ENCODE results near the gene NOVA2. TPM values are rescaled to one million over a fixed set of nuclear protein-coding genes. Genes with fewer than 3 reads are reported as not detected.

The NOVA2 gene
- total and polyA plus RNA-seq, 9 of the 15 experiments (the other 6 are each of a cell fraction or from before 2014, with no cell fraction given), result not detected

DNA sequence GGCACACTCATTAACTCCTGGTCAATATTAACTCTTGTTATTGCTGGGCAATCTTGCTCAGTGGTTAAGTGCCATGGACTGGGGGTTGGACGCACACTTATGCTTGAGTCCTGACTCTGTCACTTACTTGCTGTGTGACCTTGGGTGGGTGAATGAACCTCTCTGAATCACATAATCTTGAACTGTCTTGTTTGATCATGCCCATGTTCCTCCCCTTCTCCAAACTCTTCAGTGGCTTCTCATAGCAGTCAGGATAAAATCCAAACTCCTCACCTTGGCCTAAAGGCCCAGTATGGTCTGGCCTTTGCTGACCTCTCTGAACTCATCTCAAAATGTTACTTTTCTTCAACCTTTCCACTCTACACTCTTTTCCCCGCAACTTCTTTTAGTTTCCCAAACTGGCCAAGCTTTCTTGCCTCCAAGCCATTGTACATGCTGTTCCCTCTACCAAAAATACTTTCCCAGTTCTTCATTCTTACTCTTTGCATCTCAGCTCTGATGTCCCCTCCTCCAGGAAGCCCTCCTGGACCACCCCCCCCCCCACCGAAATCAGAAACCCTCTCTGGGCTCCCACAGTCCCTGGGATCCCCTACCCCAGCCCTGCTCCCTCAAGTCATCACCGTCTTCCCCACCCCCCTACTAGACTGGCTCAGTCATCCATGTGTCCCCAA lies 73.6 kb downstream of the NOVA2 start:
- WGBS (ENCODE audit: insufficient coverage, low coverage, missing lambda C conversion rate), result 93% methylated on average over 4 of the region's 4 CpGs
- ATAC-seq (no peak), DNase-seq (ENCODE audit: extremely low read depth in 1 of 4, low spot score in 3 of 4) (no peak), FAIRE-seq (no peak)
- H3K4me1 ChIP-seq (replicated peaks in 1 of 2; ENCODE audit: control insufficient read depth in 2 of 2, insufficient read depth in 2 of 2, low read length in 2 of 2), result peaks cover 6 to 25% of the 10 kb centered on the region in 2 experiments; a peak in 4 of 5 replicates
- H3K4me3 ChIP-seq, result no peak overlapping the region
- in situ Hi-C loops (cut with MboI), result no loop called here
- H3K9me1 ChIP-seq (ENCODE audit: control insufficient read depth, insufficient read depth, low read length), result no peaks in the 10 kb centered on the region
- H3K9me3 ChIP-seq (replicated peaks; ENCODE audit: control insufficient read depth, insufficient read depth, low read depth, low read length), result no peaks in the 10 kb centered on the region
- BruUV-seq (replicated peaks), result TSS peak; percentile 64
- H3K9ac ChIP-seq (ENCODE audit: insufficient read depth in 1 of 2, low read depth in 2 of 2, low read length in 2 of 2), result no peak overlapping the region
- H3K36me3 ChIP-seq (ENCODE audit: control insufficient read depth, insufficient read depth, low read length), result peaks cover 32% of the 10 kb centered on the region
- no peak overlapping the region for H3K27ac ChIP-seq (ENCODE audit: extremely low read depth, low read depth, low read length)
- ChIA-PET POLR2A (interaction anchor here (1.7 kb wide), 1 partner anchor 12 kb away, joined by 4 read pairs; no protein-coding TSS in a partner anchor), CTCF (ENCODE audit: low intra/inter-chr PET ratio) (no interaction called here)
- no peak overlapping the region for H2AFZ ChIP-seq (ENCODE audit: low read depth, low read length)
- H3K79me2 ChIP-seq (ENCODE audit: control insufficient read depth, insufficient read depth, low read length), result peaks cover 20% of the 10 kb centered on the region
- H4K20me1 ChIP-seq (replicated peaks; ENCODE audit: control insufficient read depth, insufficient read depth, low read length), result no peaks in the 10 kb centered on the region
- H3K4me2 ChIP-seq (ENCODE audit: insufficient read depth, low read length), result no peak overlapping the region
- intact Hi-C loops (cut with micrococcal nuclease), result no loop called here
- no peaks in the 10 kb centered on the region for H3K27me3 ChIP-seq (ENCODE audit: control insufficient read depth in 2 of 2, insufficient read depth in 2 of 2, low read length in 2 of 2)
- TF ChIP-seq FOXP1 (CRISPR knock-in tag; IDR thresholded peaks at IDR 0.05) (no peak), ZNF253 (CRISPR knock-in tag; conservative IDR thresholded peaks at IDR 0.05) (no peak), PTBP1 (IDR thresholded peaks at IDR 0.05; ENCODE audit: low read depth, low read length) (peak; percentile 57; the same call in 1 of the 2 replicates), ADNP (tag; IDR thresholded peaks at IDR 0.05) (peak; percentile 43; the same call in 1 of the 2 replicates), BRD9 (IDR thresholded peaks at IDR 0.05; ENCODE audit: low read depth, partially characterized antibody) (peak; percentile 52), NR1H2 (CRISPR knock-in tag; IDR thresholded peaks at IDR 0.05) (no peak), RBM25 (IDR thresholded peaks at IDR 0.05; ENCODE audit: low read depth, low read length, severe bottlenecking) (peak; percentile 99), SMARCA5 (IDR thresholded peaks at IDR 0.05) (peak; percentile 91), YBX1 (IDR thresholded peaks at IDR 0.05) (no peak), ZNF274 (IDR thresholded peaks at IDR 0.05; ENCODE audit: borderline replicate concordance, low read depth, low read length) (no peak), RCOR1 (IDR thresholded peaks at IDR 0.05; ENCODE audit: borderline replicate concordance in 1 of 2, low read depth in 2 of 2, low read length in 2 of 2) (no peak), CBX3 (IDR thresholded peaks at IDR 0.05; ENCODE audit: borderline replicate concordance in 1 of 2, low read length in 2 of 2) (peak in 1 of 2 experiments; percentile 19; a peak in 2 of 3 replicates), ZFP36 (IDR thresholded peaks at IDR 0.05; ENCODE audit: low read depth, low read length, partially characterized antibody) (peak; percentile 96)
- TF ChIP-seq, protein P1, sequence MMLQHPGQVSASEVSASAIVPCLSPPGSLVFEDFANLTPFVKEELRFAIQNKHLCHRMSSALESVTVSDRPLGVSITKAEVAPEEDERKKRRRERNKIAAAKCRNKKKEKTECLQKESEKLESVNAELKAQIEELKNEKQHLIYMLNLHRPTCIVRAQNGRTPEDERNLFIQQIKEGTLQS (IDR thresholded peaks at IDR 0.05), result no peak
- TF ChIP-seq, protein P1 (CRISPR knock-in tag; conservative IDR thresholded peaks at IDR 0.05), result no peak
- TF ChIP-seq, protein P2, sequence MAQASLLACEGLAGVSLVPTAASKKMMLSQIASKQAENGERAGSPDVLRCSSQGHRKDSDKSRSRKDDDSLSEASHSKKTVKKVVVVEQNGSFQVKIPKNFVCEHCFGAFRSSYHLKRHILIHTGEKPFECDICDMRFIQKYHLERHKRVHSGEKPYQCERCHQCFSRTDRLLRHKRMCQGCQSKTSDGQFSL (CRISPR knock-in tag; IDR thresholded peaks at IDR 0.05), result peak; percentile 80; the same call in 1 of the 2 replicates
- TF ChIP-seq, protein P2 (tag; IDR thresholded peaks at IDR 0.05), result peak in 1 of 2 experiments; percentile 54; a peak in 1 of 4 replicates
